ENCODE measurements around the gene TMEM30A. TPM values are rescaled to one million over a fixed set of nuclear protein-coding genes. Genes with fewer than 3 reads are reported as not detected.
A peak's percentile ranks its signal among the peaks of the same experiment; 100 is the strongest.

Gene TMEM30A
- total RNA-seq, 1 experiment from 2014 or later = 73.1 TPM

DNA sequence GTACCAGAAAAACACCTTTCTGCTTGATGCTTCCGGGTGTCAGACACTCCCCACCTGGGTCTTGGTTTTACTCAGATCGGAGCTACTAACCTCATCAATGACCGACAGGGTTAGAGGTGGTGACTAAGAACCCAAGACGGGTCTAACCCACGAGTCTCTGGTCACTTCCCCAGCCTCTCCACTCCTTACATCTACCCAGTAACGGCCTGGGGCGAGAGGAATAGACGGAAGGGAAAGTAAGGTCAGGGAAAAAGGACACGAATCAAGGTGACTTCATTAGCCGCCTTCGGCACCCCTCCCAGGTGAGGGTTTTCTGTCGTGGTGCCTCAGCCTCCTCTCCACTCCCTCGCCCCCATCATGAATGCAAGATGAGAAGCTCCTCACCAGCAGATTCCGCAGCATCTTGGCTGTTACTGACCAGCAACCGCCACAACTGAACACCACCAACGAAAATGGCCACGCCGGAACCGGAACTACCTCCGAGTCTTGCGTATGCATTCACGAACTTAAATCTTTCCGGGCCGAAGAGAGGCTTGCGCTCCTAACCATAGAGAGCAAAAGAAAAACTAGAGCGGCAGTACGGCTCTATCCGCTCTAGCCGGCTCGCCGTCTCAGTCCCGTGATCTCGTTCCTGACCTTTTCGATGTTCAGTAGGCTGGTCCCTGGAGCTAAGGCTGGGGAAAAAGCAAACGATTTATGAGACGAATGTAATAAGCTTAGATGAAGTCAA, 41.1 kb downstream of the TMEM30A start, which contains the start of gene COX7A2:
Gene COX7A2 (minus strand): TSS at position 469 of the 730 bp plus-strand sequence. CDS start 67 bp downstream, at position 402.
- peaks cover 22% of the 10 kb centered on the region for H3K36me3 ChIP-seq
- H3K27me3 ChIP-seq = no peaks in the 10 kb centered on the region
- peak; percentile 92 for DNase-seq
- no peaks in the 10 kb centered on the region for H3K9me3 ChIP-seq
- H3K4me3 ChIP-seq = peak within 1 kb of the TSS; percentile 84

DNA sequence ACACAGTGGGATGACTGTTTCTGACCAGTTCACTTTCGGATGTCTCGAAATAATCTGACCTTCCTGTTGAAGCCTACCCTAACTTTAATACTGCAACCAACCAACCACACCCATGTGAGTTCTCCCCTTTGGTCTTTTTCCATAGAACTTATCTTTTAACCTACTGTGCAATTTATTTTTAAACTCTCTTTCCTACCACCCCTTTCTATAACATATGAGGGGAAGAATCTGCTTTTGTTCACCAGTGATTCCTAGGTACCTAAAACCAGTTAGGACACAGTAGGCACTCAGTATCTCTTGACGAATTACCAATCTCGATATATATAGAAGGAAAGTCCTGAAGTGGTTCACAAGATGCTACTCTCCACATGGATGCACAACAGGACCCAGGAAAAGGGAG, 48.0 kb downstream of the TMEM30A start:
- Histone ChIP-seq H3K4me3 (no peak overlapping the region), H3K36me3 (peaks cover 26% of the 10 kb centered on the region), H3K9me3 (no peaks in the 10 kb centered on the region), H3K27me3 (no peaks in the 10 kb centered on the region)
- DNase-seq = no peak

DNA sequence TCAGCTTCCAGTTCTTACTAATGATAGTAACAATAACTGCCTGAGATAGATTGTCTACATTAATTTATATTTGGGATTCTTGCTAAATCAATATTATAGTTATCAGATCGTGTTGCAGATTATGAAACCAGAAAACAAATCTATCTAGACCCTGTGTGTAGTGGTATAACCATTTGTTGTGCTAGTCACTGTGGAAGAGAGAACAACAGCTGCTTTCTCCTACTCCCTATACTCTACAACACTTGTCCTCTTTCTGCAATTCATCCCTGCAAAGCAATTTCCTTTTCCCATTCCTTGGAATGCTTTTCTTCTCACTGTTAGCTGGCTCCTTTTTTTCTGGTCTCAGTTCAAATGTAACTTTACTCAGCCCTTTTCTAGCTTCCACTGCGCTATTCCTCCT, 49.3 kb downstream of the TMEM30A start:
- peaks cover 17% of the 10 kb centered on the region for H3K36me3 ChIP-seq
- no peaks in the 10 kb centered on the region for H3K9me3 ChIP-seq
- DNase-seq = no peak
- H3K4me3 ChIP-seq = no peak overlapping the region
- H3K27me3 ChIP-seq = no peaks in the 10 kb centered on the region

DNA sequence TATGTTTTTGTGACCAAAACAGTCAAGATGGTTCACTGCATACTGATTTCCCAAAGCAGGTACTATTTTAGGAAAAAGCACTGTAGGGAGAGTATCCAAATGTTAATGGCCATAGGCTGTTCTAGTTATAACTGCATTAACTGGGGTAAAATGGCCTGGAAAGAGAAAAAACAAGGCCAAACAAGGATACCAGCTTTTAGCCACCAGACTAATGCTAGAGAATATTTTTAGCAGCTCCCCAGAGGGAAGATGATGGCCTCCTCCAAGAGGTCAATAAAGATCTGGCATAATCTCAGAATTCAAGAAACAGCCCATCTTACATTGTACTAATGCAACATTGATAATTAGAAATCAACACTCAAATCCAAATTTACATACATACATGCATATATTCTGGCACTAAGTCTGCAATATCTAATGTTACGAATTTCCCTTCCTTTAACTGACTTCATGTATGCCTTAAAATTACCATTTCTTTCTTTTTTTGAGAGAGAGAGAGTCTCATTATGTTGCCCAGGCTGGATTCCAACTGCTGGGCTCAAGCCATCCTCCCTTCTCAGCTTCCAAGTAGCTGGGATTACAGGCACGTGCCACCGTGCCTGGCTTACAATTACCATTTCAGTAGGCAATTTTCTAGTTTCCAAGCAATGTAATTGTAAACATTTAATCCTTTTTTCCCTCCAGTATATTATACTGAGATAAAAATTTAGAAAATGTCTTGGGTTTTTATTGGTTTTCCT, 50.3 kb downstream of the TMEM30A start:
- DNase-seq = peak; percentile 35
- no peak overlapping the region for H3K4me3 ChIP-seq
- H3K36me3 ChIP-seq = peaks cover 9% of the 10 kb centered on the region

DNA sequence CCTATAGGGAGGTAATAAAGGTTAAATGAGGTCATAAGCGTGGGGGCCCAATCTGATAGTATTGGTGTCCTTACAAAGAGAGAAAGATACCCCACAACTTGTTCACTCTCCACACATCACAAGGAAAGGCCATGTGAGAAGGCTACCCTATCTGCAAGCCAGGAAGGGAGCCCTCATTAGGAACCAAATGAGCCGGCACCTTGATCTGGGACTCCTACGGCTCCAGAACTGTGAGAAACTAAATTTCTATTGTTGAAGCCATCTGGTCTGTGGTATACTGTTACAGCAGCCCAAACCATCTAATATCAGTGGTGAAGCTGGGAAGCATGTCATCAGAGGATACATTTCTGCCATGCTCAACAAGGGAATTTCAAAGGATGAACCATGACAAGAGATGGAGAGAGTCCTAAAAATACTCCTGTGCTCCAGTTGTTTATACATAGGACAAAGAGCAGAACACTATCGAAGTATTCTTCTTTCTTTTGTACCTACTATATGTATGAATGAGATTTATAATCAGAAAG, 51.4 kb downstream of the TMEM30A start:
- Histone ChIP-seq H3K4me3 (no peak overlapping the region), H3K27me3 (no peaks in the 10 kb centered on the region), H3K9me3 (no peaks in the 10 kb centered on the region), H3K36me3 (peaks cover 4% of the 10 kb centered on the region)
- no peak for DNase-seq

More for the DNA sequence above, 50.3 kb downstream of the TMEM30A start:
- no peaks in the 10 kb centered on the region for H3K27me3 ChIP-seq
- H3K9me3 ChIP-seq = no peaks in the 10 kb centered on the region

DNA sequence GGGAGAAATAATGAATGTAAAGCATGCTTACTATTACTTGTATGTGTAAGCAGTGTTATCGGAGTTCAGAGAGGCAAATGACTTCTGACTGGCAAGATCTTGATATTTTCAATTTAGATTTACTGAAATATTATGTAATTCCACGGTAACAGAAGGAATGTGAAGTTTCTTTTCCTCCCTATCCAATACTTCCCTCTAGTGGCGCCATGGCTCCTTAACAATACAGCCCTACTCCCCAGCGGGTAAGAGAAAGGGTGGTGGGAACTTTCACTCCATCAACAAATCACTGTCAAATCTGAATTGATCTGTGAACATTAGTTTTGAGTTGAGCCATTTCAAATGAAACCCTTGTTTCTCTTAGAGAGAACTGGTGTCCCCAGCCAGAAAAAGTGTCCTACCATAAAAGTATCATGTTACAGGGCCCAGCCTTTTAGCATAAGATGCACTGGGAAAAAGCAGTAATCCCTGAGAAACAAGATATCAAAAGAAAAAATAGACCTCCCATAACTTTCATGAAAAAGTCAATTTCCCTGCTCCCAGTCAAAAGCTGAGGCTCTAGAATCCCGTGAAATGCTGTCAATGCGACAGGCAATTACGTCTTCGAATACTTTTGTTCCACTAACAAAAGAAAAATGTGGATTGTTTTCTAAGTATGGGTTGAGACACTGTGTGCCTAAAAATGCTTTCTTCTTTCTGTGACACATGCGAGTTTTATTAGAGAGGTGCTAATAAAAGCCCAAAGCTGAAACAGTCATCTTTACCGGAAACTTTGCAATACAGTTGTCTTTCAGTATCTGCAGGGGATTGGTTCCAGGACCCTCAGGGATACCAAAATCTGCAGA, 53.9 kb downstream of the TMEM30A start:
- Histone ChIP-seq H3K36me3 (no peaks in the 10 kb centered on the region), H3K9me3 (no peaks in the 10 kb centered on the region), H3K27me3 (no peaks in the 10 kb centered on the region), H3K4me3 (no peak overlapping the region)
- peak; percentile 23 for DNase-seq

DNA sequence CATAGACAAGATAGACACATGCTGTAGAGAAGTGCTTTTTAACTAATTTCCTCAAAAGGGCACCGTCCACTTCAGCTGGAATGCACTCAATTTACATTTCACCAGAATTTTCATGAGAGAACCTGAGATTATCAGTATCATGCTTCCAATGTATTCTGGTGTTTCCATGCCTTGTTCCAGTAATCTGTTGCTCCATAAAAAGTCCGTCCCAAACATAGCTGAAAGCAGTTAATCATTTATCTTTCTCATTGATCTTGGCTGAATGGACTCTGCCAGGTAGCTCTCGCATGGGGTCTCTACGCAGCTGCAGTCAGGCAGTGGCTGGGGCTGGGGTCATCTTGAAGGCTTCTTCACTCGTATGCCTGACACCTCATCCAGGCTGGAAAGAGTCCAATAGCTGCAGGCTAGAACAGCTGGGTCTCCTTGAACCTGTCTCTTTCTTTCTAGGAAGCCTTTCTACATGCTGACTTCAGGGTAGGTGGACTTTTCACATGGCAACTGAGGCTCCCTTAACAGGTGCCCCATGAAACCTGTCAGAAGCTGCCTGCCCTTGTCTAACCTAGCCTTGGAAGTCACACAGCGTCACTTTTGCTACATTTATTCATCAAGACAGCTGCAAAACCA, 60.2 kb downstream of the TMEM30A start:
- no peaks in the 10 kb centered on the region for H3K27me3 ChIP-seq
- DNase-seq = no peak
- H3K36me3 ChIP-seq = no peaks in the 10 kb centered on the region
- H3K4me3 ChIP-seq = no peak overlapping the region
- H3K9me3 ChIP-seq = no peaks in the 10 kb centered on the region

DNA sequence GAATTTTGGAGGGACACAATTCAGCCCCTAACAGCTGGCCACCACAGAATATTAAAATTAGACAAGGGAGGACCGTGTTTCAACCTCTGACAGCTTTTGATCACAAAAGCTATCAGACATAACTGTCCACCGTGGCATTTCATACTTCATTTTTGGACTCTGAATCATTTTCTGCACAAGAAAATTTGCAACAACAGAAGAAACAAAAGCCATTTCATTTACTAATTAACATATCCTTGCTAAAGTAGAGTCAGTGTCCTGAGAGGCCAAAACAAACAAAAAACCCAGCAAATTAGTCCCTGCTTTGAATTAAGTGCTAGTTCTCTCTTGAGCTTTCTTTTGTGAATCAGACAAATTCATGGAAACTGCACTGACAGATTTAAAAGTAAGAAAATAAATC, 61.2 kb downstream of the TMEM30A start:
- no peak overlapping the region for H3K4me3 ChIP-seq
- no peaks in the 10 kb centered on the region for H3K36me3 ChIP-seq
- H3K27me3 ChIP-seq = no peaks in the 10 kb centered on the region
- DNase-seq = no peak
- no peaks in the 10 kb centered on the region for H3K9me3 ChIP-seq

DNA sequence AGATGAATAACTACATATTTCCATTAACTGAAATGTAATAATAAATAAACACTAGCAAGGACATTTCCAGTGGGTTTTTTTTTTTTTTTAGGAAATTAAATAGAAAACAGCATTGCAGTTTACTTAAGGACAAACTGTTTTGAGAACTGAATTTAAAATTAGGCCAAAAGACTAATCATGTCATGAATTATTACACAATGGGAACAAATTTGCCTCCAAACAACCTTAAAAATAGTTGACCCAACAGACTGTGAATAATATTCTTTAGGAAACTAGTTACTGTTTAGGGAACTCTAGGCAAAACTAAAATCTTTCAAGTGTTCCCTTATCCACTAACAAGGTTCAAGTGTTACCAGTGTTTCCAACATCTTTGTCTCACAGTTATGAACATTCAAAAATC, 62.3 kb downstream of the TMEM30A start:
- no peaks in the 10 kb centered on the region for H3K27me3 ChIP-seq
- no peak for DNase-seq
- H3K36me3 ChIP-seq = no peaks in the 10 kb centered on the region
- H3K4me3 ChIP-seq = no peak overlapping the region
- no peaks in the 10 kb centered on the region for H3K9me3 ChIP-seq

DNA sequence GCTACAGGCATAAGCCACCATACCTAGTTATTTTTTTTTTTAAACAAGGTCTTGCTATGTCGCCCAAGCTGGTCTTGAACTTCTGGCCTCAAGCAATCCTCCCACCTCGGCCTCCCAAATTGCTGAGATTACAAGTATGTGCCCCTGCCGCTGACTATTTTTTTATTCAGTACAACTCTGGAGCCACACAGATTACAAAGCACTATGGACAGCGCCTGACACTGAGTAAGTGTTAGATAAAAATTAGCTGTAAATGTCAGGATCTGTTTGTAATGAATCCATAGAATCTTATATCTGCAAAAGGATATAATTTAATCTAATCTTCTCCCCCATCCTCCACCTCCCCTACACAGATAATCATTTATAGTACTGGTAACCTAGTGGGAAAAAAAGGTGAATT, 63.5 kb downstream of the TMEM30A start:
- Histone ChIP-seq H3K9me3 (no peaks in the 10 kb centered on the region), H3K27me3 (no peaks in the 10 kb centered on the region), H3K36me3 (no peaks in the 10 kb centered on the region), H3K4me3 (no peak overlapping the region)
- no peak for DNase-seq

DNA sequence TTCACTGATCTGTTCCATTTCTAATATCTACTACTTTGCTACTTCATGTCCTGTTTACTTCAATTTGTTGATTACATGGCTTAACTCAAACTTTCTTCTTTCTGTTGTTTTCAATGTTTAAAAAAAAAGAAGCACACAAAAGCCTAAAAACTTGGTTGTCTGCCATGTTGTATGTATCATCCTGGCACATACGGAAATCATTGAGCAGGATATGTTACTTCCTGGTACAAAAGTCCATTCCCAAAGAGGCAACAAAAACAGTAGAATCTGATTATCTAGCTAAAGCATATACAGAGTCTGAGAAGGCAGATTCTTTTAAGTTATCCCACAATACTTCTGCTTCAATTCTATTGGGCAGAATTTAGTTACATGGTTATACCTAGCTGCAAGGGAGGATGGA, 64.2 kb downstream of the TMEM30A start:
- peak; percentile 16 for DNase-seq
- Histone ChIP-seq H3K36me3 (no peaks in the 10 kb centered on the region), H3K4me3 (no peak overlapping the region), H3K27me3 (no peaks in the 10 kb centered on the region), H3K9me3 (no peaks in the 10 kb centered on the region)

DNA sequence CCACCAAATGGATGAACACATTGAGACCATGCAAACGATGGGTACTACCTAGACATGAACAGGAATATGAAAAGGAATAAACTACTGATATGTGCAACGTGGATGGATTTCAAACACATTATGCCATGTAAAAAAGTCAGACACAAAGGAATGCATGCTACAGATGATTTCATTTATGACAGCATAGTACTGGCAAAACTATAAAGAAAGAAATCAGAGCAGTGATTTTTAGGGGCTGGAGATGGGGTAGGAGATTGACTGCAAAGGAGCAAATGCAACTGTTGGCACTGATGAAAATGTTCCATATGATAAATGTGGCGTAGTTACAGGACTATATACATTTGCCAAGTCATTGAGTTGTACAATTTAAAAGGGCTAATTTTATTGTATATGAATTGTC, 65.3 kb downstream of the TMEM30A start:
- no peak overlapping the region for H3K4me3 ChIP-seq
- no peak for DNase-seq
- H3K36me3 ChIP-seq = no peaks in the 10 kb centered on the region
- H3K27me3 ChIP-seq = no peaks in the 10 kb centered on the region
- H3K9me3 ChIP-seq = no peaks in the 10 kb centered on the region

DNA sequence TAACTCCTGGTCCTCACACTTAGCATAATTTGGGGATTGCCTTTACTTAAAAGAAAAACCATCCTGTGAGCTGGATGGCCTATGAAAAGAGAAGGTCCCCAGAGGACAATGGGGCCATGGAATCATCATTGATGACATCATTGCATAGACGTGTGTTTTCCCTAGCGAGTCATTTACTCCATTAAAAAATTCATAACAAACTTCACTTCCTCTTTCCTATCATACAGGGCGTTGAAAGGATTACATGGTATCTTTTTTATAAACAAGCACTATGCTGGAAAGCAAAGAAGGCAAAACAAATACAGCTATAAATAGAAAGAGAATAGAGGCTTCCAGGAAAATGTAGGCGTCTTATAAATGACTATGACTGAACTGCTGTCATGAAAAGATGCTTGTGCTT, 67.4 kb downstream of the TMEM30A start:
- no peak for DNase-seq

DNA sequence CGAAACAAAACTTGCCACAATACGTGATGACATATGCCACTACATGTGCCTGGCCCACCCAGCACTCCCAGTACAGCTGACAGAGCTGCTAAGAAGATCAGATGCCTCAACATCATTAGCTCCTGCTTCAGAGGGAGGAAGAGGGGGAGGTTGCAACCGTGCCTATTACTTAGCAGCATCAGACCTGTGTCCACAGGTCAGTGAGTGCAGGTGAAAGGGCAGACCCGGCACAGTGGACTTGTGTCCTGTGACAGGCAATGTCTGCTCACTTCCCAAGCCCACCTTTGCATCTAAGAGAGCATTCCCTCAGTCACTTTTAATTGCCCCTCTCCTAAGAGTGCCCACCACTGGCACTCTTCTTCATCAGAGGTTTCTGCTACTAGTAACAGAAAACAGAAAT, 69.3 kb downstream of the TMEM30A start:
- no peak for DNase-seq
- H3K36me3 ChIP-seq = no peaks in the 10 kb centered on the region

More for the DNA sequence above, 67.4 kb downstream of the TMEM30A start:
- no peaks in the 10 kb centered on the region for H3K36me3 ChIP-seq
- H3K4me3 ChIP-seq = no peak overlapping the region
- H3K9me3 ChIP-seq = no peaks in the 10 kb centered on the region
- no peaks in the 10 kb centered on the region for H3K27me3 ChIP-seq

DNA sequence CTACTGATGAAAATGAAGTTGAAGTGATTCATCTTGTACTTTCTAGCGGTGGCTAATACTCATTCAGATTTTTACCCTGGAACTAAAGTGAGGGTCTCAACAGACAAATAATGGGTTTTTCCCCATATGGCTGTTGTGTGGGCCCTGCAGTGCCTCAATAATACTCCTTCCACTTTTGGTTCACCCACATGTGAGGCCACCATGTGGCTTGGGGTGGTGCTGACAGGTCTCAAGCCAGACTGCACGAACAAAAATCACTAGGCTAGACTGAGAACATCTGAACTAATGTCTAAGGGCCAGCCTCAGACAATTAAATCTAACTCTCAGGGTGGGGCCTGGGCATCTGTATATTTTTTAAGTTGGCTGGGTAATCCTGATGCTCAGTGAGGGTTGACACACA, 70.9 kb downstream of the TMEM30A start:
- no peak for DNase-seq
- Histone ChIP-seq H3K27me3 (no peaks in the 10 kb centered on the region), H3K9me3 (no peaks in the 10 kb centered on the region), H3K36me3 (no peaks in the 10 kb centered on the region), H3K4me3 (no peak overlapping the region)

More for the DNA sequence above, 69.3 kb downstream of the TMEM30A start:
- H3K9me3 ChIP-seq = no peaks in the 10 kb centered on the region
- no peak overlapping the region for H3K4me3 ChIP-seq
- no peaks in the 10 kb centered on the region for H3K27me3 ChIP-seq

DNA sequence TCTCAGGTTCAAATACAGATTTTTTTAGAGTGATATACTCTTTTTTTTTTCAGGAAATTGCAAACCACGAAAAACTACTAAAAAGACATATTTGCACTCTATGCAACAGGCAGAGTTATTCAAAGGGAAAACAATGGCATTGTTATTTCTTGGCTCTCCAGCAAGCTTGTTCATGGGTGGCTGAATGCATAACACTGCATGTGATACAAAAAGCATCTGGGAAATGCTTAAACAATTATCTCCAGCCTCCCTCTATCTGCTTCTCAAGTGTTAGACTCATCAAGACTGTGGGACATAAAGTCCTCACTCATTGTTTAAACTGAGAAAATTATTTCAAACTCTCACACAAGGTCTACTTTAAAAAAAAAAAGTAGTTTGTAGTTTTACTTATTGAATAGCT, 71.5 kb downstream of the TMEM30A start:
- Histone ChIP-seq H3K27me3 (no peaks in the 10 kb centered on the region), H3K36me3 (no peaks in the 10 kb centered on the region), H3K9me3 (no peaks in the 10 kb centered on the region), H3K4me3 (no peak overlapping the region)
- no peak for DNase-seq
